Endothelial cell of hepatic sinusoid (primary cell): ENCODE data around the gene ZNF140.

Experiments
- in situ Hi-C: cut with HindIII; loops from 2 replicates; pipeline ENCODE4 v1.10.0; 2017; ENCODE audit warnings: low sequenced_read_pairs

The ZNF140 gene

DNA sequence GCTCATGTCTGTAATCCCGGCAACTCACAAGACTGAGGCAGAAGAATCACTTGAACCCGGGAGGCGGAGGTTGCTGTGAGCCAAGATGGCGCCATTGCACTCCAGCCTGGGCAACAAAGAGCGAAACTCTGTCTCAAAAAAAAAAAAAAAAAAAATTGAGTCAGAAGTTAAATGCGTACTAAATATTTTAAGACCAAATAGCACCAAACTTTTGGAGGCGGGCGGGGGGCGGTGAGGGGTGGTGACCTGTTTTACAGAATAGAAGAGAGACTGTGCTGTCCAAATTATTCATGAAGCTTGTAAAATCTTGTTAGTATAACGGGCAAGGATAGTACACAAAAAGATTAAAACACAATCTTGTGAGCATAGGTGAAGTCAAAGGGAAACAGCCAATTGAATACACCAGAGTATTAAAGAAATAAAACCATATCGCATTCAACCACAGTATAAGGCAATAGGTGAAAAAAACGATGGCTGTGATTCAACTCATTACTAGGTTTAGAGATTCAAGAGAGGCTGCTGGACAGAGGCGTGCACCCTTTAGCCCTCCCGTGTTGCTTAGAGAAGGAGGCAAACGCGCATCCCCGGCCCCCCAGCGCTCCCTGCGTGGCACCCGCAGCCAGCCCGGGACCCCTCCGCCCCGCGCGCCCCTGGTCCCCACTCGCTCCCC lies 48.8 kb downstream of the ZNF140 start:
- in situ Hi-C loops: no loop called here

DNA sequence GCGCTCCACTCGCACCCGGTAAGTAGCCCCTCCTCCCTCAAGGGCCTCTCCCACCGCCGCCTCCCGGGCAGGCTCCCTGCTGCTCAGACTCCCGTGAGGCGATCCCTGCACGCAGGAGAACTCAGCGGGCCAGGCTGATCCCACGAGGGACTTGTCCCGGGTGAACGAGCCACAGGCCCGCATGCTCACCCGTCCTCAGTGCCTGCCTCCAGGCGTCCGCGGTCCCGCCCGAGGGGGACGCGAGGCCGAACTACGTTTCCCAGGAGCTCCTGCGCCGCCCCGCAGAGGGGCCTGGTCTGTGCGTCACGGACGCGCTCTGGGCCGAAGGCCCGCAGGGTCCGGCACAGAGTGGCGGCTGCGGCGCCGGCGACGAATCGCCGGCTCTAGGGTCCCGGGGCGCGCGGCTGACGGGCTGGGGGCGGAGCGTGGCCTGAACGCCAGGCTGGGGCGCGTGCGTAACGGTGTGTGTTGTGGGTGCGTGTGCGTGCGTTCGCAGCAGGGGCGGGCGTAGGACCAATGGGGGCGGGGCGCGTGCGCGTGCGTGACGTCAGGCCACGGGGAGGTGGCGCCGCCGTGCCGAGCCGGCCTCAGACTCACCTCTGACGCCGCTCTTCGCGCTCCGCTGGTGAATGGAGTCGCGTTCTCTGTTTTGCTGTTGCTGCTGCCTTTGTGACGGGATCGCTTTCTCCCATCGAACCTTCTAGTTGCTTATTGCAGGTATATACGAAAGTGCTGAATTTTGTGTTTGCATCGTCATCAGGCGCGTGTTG lies 49.5 kb downstream of the ZNF140 start, which contains the start of the genes ZNF10 and ZNF891:
TSS of gene ZNF10 (plus strand) at position 590 of the 770 bp plus-strand sequence. CDS start 13,866 bp downstream, outside the sequence.
TSS of gene ZNF891 (minus strand) at position 237 of the 770 bp plus-strand sequence. CDS start 8,356 bp downstream, outside the sequence.
- in situ Hi-C loops: no loop called here

- in situ Hi-C loops: no loop called here
These were observed 50.0 kb downstream of the ZNF140 start for GRCh38 chr12:133130808-133131128.

DNA sequence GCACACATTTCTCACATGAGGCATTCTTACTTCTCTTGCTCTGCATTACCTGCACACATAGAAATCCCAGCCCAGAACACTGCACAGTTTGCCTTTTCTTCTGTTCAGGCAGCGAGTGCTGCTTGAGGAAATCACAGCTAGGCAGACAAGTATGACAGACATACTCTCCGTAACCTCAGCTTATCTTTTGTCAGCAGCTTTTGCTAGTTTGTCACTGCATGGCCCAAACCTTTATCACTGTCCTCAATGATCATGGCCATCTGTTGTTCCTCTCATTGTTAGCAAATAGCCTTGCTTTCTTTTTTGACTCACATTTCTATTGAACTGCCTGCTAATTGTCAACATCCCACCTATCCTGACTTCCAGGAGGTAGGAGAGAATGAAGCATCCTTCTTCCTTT lies 55.0 kb downstream of the ZNF140 start:
- in situ Hi-C loops: no loop called here

- in situ Hi-C loops: no loop called here
These were observed 65.3 kb downstream of the ZNF140 start for GRCh38 chr12:133145981-133146380.

DNA sequence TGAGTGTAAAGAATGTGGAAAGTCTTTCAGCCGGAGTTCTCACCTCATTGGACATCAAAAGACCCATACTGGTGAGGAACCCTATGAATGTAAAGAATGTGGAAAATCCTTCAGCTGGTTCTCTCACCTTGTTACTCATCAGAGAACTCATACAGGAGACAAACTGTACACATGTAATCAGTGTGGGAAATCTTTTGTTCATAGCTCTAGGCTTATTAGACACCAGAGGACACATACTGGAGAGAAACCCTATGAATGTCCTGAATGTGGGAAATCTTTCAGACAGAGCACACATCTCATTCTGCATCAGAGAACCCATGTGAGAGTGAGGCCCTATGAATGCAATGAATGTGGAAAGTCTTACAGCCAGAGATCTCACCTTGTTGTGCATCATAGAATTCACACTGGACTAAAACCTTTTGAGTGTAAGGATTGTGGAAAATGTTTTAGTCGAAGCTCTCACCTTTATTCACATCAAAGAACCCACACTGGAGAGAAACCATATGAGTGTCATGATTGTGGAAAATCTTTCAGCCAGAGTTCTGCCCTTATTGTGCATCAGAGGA lies 75.5 kb downstream of the ZNF140 start:
- in situ Hi-C loops: no loop called here
